ENCODE data around the gene FAM120B. TPM values are rescaled to one million over a fixed set of nuclear protein-coding genes. Genes with fewer than 3 reads are reported as not detected.

The FAM120B gene
- total RNA-seq, 1 experiment from 2014 or later = 15.2 TPM

- TF ChIP-seq ERG (CRISPR knock-in tag; IDR thresholded peaks at IDR 0.05) = no peak
- TF ChIP-seq CREM (CRISPR knock-in tag; IDR thresholded peaks at IDR 0.05) = no peak
- no peak for TF ChIP-seq E2F1 (CRISPR knock-in tag; IDR thresholded peaks at IDR 0.05)
- TF ChIP-seq OVOL2 (CRISPR knock-in tag; IDR thresholded peaks at IDR 0.05; ENCODE audit: borderline replicate concordance) = no peak
- TF ChIP-seq GTF2I (CRISPR knock-in tag; conservative IDR thresholded peaks at IDR 0.05) = no peak
- no peak for TF ChIP-seq ELF4 (CRISPR knock-in tag; IDR thresholded peaks at IDR 0.05; ENCODE audit: low read depth)
- TF ChIP-seq ZNF317 (CRISPR knock-in tag; IDR thresholded peaks at IDR 0.05; ENCODE audit: borderline replicate concordance, low read depth) = no peak
Measured at GRCh38 chr6:170316071-170316470, 9.5 kb downstream of the FAM120B start (continued).

GRCh38 chr6:170317076-170317475 lies 10.5 kb downstream of the FAM120B start:
- Mint-ChIP-seq H3K27ac (no peak overlapping the region), H3K27me3 (ENCODE audit: low read depth) (no peaks in the 10 kb centered on the region), H3K4me1 (peaks cover 22% of the 10 kb centered on the region), H3K36me3 (peaks cover 20% of the 10 kb centered on the region), H3K9me3 (no peaks in the 10 kb centered on the region), H3K4me3 (no peak overlapping the region)
- ChIA-PET CTCF (no interaction called here), POLR2A (no interaction called here)
- TF ChIP-seq MXD4 (CRISPR knock-in tag; IDR thresholded peaks at IDR 0.05; ENCODE audit: borderline replicate concordance) (no peak), SOX15 (CRISPR knock-in tag; IDR thresholded peaks at IDR 0.05) (no peak), ZNF396 (CRISPR knock-in tag; IDR thresholded peaks at IDR 0.05; ENCODE audit: borderline replicate concordance) (no peak), GRHL2 (CRISPR knock-in tag; IDR thresholded peaks at IDR 0.05; ENCODE audit: insufficient replicate concordance, severe bottlenecking) (no peak), KAT7 (CRISPR knock-in tag; IDR thresholded peaks at IDR 0.05; ENCODE audit: borderline replicate concordance) (no peak), FOXP4 (CRISPR knock-in tag; IDR thresholded peaks at IDR 0.05) (no peak), MYBL2 (CRISPR knock-in tag; IDR thresholded peaks at IDR 0.05) (no peak), NR3C1 (CRISPR knock-in tag; conservative IDR thresholded peaks at IDR 0.05; ENCODE audit: low read depth) (no peak), ZNF121 (CRISPR knock-in tag; IDR thresholded peaks at IDR 0.05) (no peak), PRDM15 (CRISPR knock-in tag; IDR thresholded peaks at IDR 0.05) (no peak), ZNF317 (CRISPR knock-in tag; IDR thresholded peaks at IDR 0.05; ENCODE audit: borderline replicate concordance, low read depth) (no peak), ZBTB43 (CRISPR knock-in tag; IDR thresholded peaks at IDR 0.05) (no peak)
- no peak for DNase-seq (ENCODE audit: low spot score)
- ATAC-seq = no peak

Data from WTC11 (cell line).